Mucosa of stomach (tissue), 1 donor: ENCODE measurements around the gene KIF13A.

ENCODE experiments used
- H3K27me3 ChIP-seq: one replicate; pipeline ENCODE4 v1.7.0; 2013; ENCODE audit warnings: mild to moderate bottlenecking, low read length; ENCODE audit not compliant: control insufficient read depth, insufficient read depth
- H3K36me3 ChIP-seq: one replicate; pipeline ENCODE4 v1.7.0; 2013; ENCODE audit warnings: low read length; ENCODE audit not compliant: control insufficient read depth, insufficient read depth
- H3K4me1 ChIP-seq: one replicate; pipeline ENCODE4 v1.7.0; 2013; ENCODE audit warnings: mild to moderate bottlenecking, low read length; ENCODE audit not compliant: control insufficient read depth, insufficient read depth
- H3K4me3 ChIP-seq: one replicate; pipeline ENCODE4 v1.7.0; 2013; ENCODE audit warnings: low read length
- H3K9ac ChIP-seq: one replicate; pipeline ENCODE4 v1.7.0; 2013; ENCODE audit warnings: mild to moderate bottlenecking, low read length, moderate library complexity
- H3K9me3 ChIP-seq: one replicate; pipeline ENCODE4 v1.7.0; 2013; ENCODE audit warnings: mild to moderate bottlenecking, low read length, moderate library complexity; ENCODE audit not compliant: control insufficient read depth
- donor health status: Pancreatic carcinoma.

Gene KIF13A

DNA sequence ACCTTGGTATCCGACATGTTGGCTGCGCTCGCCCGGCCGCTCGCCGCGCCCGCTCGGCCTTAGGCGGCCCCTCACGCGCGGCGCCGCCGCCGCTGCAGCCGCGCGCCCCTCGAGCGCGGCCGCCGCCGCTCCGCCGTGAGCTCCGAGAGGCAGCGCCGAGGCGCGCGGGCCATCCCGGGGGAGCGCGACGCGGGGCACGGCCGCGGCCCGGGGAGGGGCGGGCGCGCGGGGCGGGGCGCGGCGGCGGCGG is at the start of gene KIF13A:
Gene KIF13A (minus strand): TSS at position 189 of the 250 bp plus-strand sequence. CDS start 172 bp downstream, at position 17.
- Histone ChIP-seq H3K4me1 (peaks cover 16% of the 10 kb centered on the region), H3K9me3 (no peaks in the 10 kb centered on the region), H3K27me3 (no peaks in the 10 kb centered on the region), H3K36me3 (no peaks in the 10 kb centered on the region), H3K4me3 (peak within 1 kb of the TSS; percentile 68), H3K9ac (peak within 1 kb of the TSS; percentile 72)

- H3K36me3 ChIP-seq: no peaks in the 10 kb centered on the region
- H3K4me3 ChIP-seq: no peak overlapping the region
- H3K9ac ChIP-seq: no peak overlapping the region
- H3K9me3 ChIP-seq: no peaks in the 10 kb centered on the region
- H3K4me1 ChIP-seq: no peaks in the 10 kb centered on the region
- H3K27me3 ChIP-seq: no peaks in the 10 kb centered on the region
These were observed 49.3 kb upstream of the KIF13A start for GRCh38 chr6:18036781-18037180.

GRCh38 chr6:18035330-18035854 is 48.0 kb upstream of the KIF13A start:
- Histone ChIP-seq H3K27me3 (no peaks in the 10 kb centered on the region), H3K4me3 (no peak overlapping the region), H3K36me3 (no peaks in the 10 kb centered on the region), H3K4me1 (no peaks in the 10 kb centered on the region), H3K9me3 (no peaks in the 10 kb centered on the region), H3K9ac (no peak overlapping the region)

DNA sequence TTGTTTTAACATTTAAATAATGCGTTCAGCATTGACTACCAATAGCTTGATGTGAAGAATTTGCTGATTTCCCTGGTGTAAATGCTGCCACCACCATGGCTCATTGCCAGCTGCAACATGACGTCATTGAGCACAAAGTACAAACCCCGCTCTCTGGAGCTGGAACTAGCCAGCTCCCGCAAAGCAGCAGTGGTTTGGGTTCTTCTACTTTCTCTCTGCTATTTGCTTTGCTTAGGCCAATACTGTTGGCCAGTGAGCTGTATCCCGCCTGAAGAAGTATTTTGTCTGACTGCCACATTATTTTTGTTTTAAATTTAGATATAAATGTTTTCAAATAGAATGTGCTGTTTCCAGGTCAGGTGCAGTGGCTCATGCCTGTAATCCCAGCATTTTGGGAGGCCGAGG is 47.4 kb upstream of the KIF13A start:
- no peaks in the 10 kb centered on the region for H3K4me1 ChIP-seq
- no peak overlapping the region for H3K9ac ChIP-seq
- H3K4me3 ChIP-seq: no peak overlapping the region
- H3K27me3 ChIP-seq: no peaks in the 10 kb centered on the region
- no peaks in the 10 kb centered on the region for H3K9me3 ChIP-seq
- H3K36me3 ChIP-seq: no peaks in the 10 kb centered on the region

DNA sequence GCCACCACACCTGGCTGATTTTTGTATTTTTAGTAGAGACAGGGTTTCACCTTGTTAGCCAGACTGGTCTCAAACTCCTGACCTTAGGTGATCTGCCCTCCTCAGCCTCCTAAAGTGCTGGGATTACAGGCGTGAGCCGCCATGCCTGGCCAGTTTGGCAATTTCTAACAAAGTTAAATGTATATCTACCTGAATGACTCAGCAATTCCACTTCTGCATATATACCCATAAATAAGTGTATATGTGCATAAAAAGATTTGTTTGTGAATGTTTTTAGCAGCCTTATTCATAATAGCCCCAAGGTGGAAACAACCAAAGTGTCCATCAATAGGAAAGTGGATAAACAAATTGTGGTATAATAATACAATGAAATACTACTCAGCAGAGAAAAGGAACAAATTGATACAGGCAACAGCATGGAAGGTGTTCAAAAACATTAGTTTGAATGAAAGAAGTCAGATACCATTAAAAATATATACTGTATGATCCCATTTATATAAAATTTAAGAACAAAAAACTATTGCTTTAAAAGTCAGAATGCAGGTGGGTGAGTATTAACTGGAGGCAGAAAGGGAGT is 44.3 kb upstream of the KIF13A start:
- no peaks in the 10 kb centered on the region for H3K36me3 ChIP-seq
- no peak overlapping the region for H3K9ac ChIP-seq
- no peaks in the 10 kb centered on the region for H3K9me3 ChIP-seq
- no peaks in the 10 kb centered on the region for H3K27me3 ChIP-seq
- H3K4me1 ChIP-seq: no peaks in the 10 kb centered on the region
- H3K4me3 ChIP-seq: no peak overlapping the region

DNA sequence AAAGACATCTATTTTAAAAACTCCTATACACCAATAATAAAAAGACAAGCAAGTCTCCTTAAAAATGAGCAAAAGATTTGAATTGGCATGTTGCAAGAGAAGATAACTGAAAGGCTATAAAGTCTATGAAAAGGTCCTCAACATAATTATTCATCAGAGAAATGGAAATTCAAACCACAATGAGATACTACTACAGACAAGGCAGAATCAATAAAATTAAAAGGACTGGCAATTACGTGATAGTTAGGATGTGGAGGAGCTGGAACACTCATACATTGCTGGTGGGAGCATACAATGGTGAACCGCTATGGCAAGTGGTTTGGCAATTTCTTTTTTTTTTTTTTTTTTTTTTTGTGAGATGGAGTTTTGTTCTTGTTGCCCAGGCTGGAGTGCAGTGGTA is 43.8 kb upstream of the KIF13A start:
- Histone ChIP-seq H3K9me3 (no peaks in the 10 kb centered on the region), H3K9ac (no peak overlapping the region), H3K27me3 (no peaks in the 10 kb centered on the region), H3K4me3 (no peak overlapping the region), H3K4me1 (no peaks in the 10 kb centered on the region), H3K36me3 (no peaks in the 10 kb centered on the region)

DNA sequence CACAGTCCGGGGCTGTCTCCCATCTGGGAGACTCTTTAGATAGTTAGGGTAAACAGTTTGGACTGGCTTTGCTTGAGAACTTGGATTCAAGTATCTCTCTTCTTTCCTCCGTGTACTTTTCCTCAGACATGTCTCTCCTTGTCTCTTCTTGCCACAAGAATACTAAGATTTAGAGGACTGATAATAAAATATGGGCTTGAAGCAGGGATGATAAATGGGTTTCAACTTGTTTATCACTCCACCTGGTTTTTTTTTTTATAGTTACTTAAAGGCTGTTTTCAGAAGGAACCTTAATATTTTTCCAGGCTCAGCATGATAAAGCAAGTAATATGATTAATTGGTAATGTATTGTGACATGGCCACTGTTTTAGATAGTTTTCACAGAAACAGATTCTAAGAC is 40.9 kb upstream of the KIF13A start:
- Histone ChIP-seq H3K27me3 (no peaks in the 10 kb centered on the region), H3K9me3 (no peaks in the 10 kb centered on the region), H3K9ac (no peak overlapping the region), H3K4me3 (no peak overlapping the region), H3K36me3 (no peaks in the 10 kb centered on the region), H3K4me1 (no peaks in the 10 kb centered on the region)

DNA sequence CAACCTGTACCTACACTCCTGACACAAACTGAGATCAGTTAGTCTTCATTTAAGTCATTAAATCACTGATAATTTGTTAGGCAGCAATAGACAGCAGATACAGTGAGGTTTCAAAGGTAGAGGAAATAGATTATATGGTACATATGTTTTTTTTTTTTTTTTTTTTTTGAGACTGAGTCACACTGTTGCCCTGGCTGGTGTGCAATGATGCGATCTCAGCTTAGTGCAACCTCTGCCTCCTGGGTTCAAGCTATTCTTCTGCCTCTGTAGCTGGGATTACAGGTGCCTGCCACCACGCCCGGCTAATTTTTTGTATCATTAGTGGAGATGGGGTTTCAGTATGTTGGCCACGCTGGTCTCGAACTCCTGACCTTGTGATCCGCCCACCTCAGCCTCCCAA is 38.2 kb upstream of the KIF13A start:
- Histone ChIP-seq H3K36me3 (no peaks in the 10 kb centered on the region), H3K9ac (no peak overlapping the region), H3K4me1 (no peaks in the 10 kb centered on the region), H3K9me3 (no peaks in the 10 kb centered on the region), H3K4me3 (no peak overlapping the region), H3K27me3 (no peaks in the 10 kb centered on the region)

DNA sequence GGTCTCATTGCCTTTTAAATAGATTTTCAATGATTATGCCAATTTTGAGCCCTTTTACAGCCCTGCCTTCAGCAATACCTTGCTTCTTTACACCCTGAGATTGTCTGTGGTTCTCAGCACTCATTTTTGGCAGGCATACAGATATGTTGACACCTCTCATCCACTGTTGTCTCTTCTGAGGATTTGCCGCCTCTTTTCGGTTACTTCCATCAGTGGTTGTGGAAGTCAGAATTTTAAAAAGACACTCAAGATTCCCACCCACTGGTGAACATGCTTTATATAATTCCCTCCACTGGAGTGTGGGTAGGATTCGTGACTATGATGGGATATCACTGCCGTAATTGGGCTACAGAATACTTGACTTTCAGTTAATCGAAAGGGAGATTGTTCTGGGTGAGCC is 37.4 kb upstream of the KIF13A start:
- Histone ChIP-seq H3K4me3 (no peak overlapping the region), H3K36me3 (no peaks in the 10 kb centered on the region), H3K27me3 (no peaks in the 10 kb centered on the region), H3K9ac (no peak overlapping the region), H3K4me1 (no peaks in the 10 kb centered on the region), H3K9me3 (no peaks in the 10 kb centered on the region)

DNA sequence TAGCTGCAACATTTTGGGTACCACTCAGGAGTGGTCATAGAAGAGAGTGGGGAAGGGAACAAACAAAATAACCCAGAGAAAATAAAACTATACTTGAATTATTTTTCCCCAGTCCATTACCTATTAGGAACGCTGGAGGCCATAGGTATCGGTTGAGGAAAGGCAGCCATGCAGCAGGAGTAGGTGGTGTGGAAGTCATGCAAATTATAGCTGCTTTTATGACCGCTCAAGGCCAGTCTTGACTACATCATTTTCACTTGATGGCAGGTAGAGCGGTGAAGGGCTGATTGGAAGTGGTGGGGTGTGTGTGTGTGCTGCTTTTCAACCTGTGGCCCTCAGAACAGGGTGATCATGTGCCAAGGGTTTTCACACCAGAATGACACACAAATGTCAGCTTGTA is 36.5 kb upstream of the KIF13A start:
- Histone ChIP-seq H3K4me1 (no peaks in the 10 kb centered on the region), H3K9me3 (no peaks in the 10 kb centered on the region), H3K27me3 (no peaks in the 10 kb centered on the region), H3K36me3 (no peaks in the 10 kb centered on the region), H3K9ac (no peak overlapping the region), H3K4me3 (no peak overlapping the region)

DNA sequence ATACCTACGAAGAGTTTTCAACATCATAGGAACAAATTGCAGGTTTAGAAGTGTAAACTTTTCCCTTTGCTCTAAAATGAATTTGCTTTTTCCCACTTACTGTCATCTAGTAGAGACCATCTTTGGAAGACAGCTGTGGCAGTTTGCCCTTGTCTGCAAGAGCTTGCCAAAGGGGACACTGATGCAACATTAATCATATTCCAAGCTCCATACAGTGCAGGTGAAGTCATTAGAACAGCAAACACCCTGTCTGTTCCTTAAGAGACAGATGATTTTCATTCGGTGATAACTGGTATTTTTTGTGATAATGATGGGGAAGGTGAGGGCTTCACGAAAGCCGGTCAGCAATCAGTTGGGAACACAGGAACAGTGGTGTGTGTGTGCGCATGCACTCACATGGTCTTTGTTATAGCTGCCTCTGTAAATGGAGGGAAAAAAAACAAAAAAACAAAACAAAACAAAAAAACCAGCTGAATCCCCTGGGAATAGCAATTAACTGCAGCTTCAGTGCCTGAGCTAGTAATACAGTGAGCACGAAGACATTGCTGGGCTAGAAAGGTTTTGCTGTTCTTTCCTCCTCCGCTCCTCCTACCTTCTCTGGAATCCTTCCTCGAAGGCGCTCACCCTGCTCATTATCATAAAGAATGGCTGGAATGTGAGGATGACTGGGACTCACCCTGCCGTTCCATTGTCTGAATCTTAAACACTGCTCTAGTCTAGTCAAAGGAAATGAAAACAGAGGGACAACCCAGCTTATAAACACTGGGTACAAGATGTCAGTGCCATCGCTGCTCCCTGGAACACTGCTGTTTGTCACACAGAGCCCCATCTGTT is 35.2 kb upstream of the KIF13A start:
- Histone ChIP-seq H3K4me1 (no peaks in the 10 kb centered on the region), H3K27me3 (no peaks in the 10 kb centered on the region), H3K9me3 (no peaks in the 10 kb centered on the region), H3K9ac (no peak overlapping the region), H3K36me3 (no peaks in the 10 kb centered on the region), H3K4me3 (no peak overlapping the region)

- no peak overlapping the region for H3K9ac ChIP-seq
- no peaks in the 10 kb centered on the region for H3K4me1 ChIP-seq
- H3K36me3 ChIP-seq: no peaks in the 10 kb centered on the region
- H3K27me3 ChIP-seq: no peaks in the 10 kb centered on the region
- H3K4me3 ChIP-seq: no peak overlapping the region
- H3K9me3 ChIP-seq: no peaks in the 10 kb centered on the region
These were observed 33.9 kb upstream of the KIF13A start for GRCh38 chr6:18021166-18021850.
